Measurements from ENCODE around the gene GDF7.

The GDF7 gene

GRCh38 chr2:20663196-20664070 is 3.5 kb upstream of the GDF7 start:
- DNase-seq, result no peak

- no peak for DNase-seq
Measured at GRCh38 chr2:20664071-20664390, 2.9 kb upstream of the GDF7 start.

GRCh38 chr2:20664431-20665242 is 2.3 kb upstream of the GDF7 start:
- DNase-seq, result no peak

- no peak for DNase-seq
Measured at GRCh38 chr2:20665243-20666004, 1.5 kb upstream of the GDF7 start.

- DNase-seq, result no peak
Measured at GRCh38 chr2:20666005-20666303, 990 bp upstream of the GDF7 start.

GRCh38 chr2:20667151-20667530 is 197 bp downstream of the GDF7 start:
- no peak for DNase-seq

GRCh38 chr2:20667531-20668401 is 822 bp downstream of the GDF7 start:
- no peak for DNase-seq

- DNase-seq, result no peak
Measured at GRCh38 chr2:20668451-20668850, 1.5 kb downstream of the GDF7 start.

- DNase-seq, result no peak
Measured at GRCh38 chr2:20668871-20669475, 2.0 kb downstream of the GDF7 start.

GRCh38 chr2:20669562-20670314 is 2.8 kb downstream of the GDF7 start:
- DNase-seq, result no peak

- no peak for DNase-seq
Measured at GRCh38 chr2:20670315-20671035, 3.5 kb downstream of the GDF7 start.

GRCh38 chr2:20671036-20671735 is 4.2 kb downstream of the GDF7 start:
- DNase-seq, result no peak

- no peak for DNase-seq
Measured at GRCh38 chr2:20671736-20672080, 4.8 kb downstream of the GDF7 start.

- no peak for DNase-seq
Measured at GRCh38 chr2:20672201-20672951, 5.4 kb downstream of the GDF7 start.

GRCh38 chr2:20673686-20674308 is 6.9 kb downstream of the GDF7 start:
- no peak for DNase-seq

- DNase-seq, result no peak
Measured at GRCh38 chr2:20674309-20674965, 7.5 kb downstream of the GDF7 start.

- DNase-seq, result no peak
Measured at GRCh38 chr2:20674974-20675679, 8.2 kb downstream of the GDF7 start.
